Activated T-cell treated with anti-CD3 and anti-CD28 coated beads, Interleukin-2, amount 50 U/mL, for 48 hours (primary cell): ENCODE data around the gene HSFX4.
"Not testable (repeated sequence)": the region's sequence is repeated elsewhere in the genome, so short reads cannot be mapped to it uniquely, and the experiment has no call there.

ENCODE experiments used
- DNase-seq, 2 experiments: peaks; one replicate each; pipeline ENCODE4 v3.0.0-alpha.2; 2020

Gene HSFX4

GRCh38 chrX:149929400-149929799 lies at the start of gene HSFX4:
Gene HSFX4, plus strand, starts transcription at chrX:149929573. Its CDS starts 72 bp downstream, at chrX:149929645.
- DNase-seq = not testable (repeated sequence)

DNA sequence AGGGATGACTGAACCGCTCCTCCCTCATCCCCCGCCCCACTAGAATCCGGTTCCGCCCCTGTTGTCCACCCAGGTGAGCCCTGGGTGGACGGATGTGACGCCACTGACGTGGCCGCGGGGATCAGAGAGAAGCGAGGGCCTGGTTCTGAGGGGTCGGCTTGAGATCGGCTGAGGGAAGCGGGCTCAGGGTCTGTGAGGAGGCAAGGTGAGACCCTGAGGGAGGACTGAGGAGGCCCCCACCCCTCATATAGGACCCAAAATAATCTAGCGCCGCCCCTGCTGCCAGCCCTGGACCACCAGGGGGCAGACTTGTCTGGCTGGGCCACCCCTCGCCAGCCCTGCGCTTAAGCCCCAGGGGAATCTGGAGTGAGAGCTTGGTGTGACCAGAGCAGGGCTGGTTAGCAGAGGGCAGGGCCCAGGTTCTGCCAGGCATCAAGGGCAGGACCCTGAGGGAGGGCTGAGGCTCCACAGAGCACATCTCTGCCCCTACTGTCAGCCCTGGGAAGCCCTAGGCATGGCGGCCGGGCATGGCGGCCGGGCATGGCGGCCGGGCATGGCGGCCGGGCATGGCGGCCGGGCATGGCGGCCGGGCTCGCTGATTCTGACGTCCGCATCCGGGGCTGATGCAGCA lies 48.2 kb upstream of the HSFX4 start, which contains the start of gene MAGEA8:
MAGEA8 (plus strand) TSS at position 103 of the 631 bp plus-strand sequence. CDS start 3,090 bp downstream, outside the sequence.
- peak; percentile 52 to 60 for DNase-seq

DNA sequence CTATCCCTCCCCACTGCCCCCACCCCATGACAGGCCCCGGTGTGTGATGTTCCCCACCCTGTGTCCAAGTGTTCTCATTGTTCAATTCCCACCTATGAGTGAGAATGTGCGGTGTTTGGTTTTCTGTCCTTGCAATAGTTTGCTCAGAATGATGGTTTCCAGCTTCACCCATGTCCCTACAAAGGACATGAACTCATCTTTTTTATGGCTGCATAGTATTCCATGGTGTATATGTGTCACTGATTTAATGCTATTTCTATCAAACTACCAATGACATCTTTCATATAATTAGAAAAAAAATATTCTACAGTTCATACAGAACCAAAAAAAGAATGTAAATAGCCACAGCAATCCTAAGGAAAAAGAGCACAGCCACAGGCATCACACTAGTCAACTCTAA lies 38.5 kb upstream of the HSFX4 start:
- not testable (repeated sequence) for DNase-seq

DNA sequence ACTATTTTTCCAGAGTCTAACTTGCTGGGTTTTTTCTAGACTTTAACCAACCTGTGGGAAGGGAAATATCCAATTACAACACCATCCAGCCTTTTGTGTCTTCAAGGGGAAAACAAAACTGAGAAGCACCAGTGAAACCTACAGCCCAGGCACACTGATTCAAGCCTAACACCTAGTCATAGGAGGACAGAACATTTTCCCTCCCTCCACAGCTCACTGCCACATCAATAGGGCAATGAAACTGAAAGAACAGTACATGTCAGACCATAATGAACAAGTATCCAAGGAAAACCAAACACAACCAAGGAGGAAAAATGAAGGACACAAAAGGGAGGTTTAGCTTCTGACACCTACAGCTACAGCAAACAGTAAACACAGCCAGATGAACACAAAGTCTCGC lies 30.8 kb upstream of the HSFX4 start:
- DNase-seq = no peak

GRCh38 chrX:149903889-149904748 lies 25.3 kb upstream of the HSFX4 start:
- DNase-seq = no peak

DNA sequence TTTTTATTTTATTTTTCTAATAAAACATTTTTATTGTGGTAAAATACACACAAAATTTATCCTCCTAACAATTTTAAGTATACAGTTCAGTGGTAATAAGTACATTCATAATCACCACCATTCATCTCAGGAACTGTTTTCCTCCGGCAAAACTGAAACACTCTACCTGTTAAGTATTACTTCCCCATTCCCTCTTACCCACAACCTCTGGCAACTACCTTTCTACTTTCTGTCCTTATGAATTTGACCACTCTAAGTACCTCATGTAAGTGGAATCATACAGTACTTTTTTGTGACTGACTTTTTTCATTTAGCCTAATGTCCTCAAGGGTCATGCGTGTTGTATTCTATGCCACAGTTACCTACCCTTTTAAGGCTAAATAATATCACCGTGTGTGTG lies 21.1 kb upstream of the HSFX4 start:
- DNase-seq = no peak

- no peak for DNase-seq
These were observed 20.6 kb upstream of the HSFX4 start for GRCh38 chrX:149908727-149909126.

DNA sequence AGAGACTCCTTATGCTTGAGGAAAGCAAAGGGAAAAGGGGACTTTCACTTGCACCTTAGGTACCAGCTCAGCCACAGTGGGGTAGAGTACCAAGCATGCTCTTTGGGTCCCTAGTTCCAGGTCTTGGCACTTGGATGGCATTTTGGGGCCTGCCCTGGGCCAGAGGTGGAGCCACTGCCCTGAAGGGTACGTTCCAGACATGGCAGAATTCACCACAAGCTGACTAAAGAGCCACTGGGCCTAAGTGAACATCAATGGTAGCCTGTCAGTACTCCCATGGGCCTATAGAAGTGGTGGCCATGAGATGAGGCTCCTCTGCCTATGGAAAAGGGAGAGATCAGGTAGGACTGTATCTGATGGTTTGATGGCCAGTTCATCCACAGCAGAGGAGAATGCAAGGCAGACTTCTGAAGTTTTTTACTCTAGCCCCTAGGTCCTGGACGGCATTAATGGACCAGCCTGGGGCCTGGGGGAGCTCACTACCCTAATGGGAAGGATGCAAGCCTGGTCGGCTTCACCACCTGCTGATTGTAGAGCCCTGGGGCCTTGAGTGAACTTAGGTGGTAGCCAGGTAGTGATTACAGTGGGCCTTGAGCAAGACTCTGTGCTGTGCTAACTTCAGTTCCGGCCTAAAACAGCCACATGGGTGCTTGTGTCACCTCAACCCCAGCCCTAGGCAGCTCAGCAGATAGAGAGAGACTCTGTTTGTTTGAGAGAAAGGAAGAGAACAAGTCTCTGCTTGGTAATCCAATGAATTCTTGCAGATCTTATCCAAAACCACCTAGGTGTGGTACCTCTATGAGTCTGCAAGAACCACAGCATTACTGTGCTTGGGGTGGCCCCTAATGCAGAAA lies 19.8 kb upstream of the HSFX4 start:
- peak; percentile 25 to 39 for DNase-seq

DNA sequence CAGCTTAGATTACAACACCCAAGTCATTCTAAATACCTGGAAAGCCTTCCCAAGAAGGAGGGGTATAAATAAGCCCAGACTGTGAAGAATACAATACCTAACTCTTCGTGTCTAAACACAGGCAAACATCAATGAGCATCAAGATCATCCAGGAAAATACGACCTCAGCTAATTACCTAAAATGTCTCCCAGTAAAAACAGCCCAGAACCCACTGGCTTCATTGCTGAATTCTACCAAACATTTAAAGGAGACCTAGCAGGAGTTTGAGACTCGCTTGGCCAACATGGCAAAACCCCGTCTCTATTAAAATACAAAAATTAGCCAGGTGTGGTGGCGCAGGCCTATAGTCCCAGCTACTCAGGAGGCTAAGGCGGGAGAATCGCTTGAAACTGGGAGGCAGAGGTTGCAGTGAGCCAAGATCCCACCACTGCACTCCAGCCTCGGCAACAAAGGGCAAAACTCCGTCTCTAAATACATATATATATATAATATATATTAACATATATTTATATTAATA lies 19.1 kb upstream of the HSFX4 start:
- DNase-seq = no peak

- DNase-seq = peak in 1 of 2 experiments; percentile 23
These were observed 12.5 kb upstream of the HSFX4 start for GRCh38 chrX:149916745-149917392.

DNA sequence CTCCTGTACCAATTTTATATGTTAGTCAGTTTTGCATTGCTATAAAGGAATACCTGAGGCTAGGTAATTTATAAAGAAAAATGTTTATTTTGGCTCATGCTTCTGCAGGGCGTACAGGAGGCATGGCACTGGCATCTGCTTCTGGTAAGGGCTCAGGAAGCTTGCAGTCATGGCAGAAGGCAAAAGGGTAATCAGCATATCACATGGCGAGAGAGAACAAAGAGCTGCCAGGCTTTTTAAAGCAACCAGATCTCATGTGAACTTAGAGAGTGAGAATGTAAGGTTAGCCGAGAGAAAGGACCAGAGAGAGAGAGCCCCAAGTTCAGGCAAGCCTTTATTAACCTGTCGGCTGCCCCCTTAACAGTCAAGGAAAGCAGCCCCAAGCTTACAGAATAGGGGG lies 5.5 kb upstream of the HSFX4 start:
- not testable (repeated sequence) for DNase-seq

DNA sequence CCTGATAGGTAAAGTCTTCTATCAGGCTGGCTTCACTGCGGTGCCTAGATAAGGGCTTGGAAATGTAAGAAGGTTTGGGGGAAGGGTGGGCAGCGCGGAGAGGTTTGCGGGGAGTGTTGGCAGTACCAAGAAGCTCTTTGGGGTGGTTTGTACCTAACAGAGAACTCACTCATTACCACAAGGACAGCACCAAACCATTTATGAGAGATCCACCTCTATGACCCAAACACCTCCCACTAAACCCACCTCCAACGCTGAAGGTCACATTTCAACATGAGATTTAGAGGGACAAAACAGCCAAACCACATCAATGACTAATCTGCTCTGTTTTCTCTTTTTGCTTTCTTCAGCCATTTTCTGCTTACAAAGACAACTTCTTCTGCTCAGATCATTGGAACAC lies 4.9 kb upstream of the HSFX4 start:
- not testable (repeated sequence) for DNase-seq

- not testable (repeated sequence) for DNase-seq
These were observed 2.0 kb upstream of the HSFX4 start for GRCh38 chrX:149927245-149927963.

DNA sequence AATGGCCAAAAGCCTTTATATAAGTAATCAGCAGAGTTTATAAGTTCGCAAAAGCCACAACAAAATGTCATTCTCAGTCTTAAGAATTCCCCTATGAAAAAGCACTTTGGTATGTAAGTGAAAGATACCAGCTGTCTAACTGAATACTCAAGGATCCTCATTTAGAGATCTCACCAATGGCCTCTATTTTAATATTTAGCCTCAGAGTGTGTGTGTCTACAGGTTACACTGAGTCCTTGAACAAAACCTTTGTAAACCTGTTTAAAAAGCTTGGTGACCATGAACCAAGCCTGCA lies 1.5 kb upstream of the HSFX4 start:
- DNase-seq = not testable (repeated sequence)

DNA sequence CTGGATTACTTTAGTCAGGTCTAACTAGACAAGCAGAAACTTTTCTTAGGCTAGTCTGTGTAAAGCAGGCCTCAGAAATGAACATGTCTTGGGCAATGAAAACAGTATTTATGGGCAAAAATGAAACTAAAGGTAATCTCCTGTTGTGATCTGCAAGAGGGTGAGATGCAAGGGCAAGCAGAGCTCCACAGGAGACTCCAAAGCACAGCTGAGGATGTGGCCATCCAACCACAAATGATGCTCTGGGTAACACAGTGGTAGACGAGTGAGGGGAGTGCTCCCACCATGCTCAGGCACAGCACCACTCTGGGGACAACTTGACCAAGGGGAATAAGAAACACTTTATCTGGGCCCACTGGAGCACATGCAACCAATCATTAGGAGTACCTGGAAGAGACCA lies 738 bp upstream of the HSFX4 start:
- not testable (repeated sequence) for DNase-seq

DNA sequence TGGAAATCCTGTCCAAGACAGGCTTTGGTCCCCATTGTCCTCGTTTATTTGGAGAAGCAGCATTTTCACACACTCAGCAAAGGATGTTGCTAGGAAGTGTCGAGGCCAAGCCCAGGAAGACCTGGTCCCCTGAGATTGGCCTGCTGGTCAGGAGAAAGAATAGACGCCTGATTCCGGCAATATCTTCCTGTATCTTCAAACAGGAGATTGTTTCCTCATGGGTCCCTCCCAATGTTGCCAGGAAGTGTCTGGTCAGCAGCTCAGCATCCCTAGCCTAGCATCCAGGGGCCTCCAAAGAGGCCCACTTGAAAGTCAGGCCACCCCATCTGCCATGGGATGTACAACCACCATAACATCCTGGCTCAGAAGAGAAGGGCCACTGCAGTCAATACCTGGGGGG lies 2.0 kb downstream of the HSFX4 start:
- not testable (repeated sequence) for DNase-seq

- DNase-seq = not testable (repeated sequence)
These were observed 2.8 kb downstream of the HSFX4 start for GRCh38 chrX:149932150-149932549.

DNA sequence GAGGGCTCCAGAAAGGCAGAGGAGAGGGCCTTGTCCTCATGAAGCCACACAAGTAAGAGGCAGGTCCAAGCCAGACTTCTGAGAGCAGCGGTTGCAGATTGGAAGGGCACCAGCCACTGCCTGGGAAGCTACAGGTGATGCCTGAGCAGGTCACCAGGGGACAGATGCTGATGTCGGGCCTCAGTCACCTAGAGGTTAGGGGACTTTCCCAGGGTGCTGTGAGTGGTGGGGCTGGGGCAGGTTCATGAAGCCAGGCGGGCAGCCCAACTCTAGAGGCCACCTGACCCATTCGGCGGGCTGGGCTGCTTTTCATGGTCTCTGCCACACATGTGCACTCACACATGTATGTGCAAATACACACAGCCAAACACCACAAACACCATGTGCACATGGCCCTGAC lies 3.6 kb downstream of the HSFX4 start:
- not testable (repeated sequence) for DNase-seq

DNA sequence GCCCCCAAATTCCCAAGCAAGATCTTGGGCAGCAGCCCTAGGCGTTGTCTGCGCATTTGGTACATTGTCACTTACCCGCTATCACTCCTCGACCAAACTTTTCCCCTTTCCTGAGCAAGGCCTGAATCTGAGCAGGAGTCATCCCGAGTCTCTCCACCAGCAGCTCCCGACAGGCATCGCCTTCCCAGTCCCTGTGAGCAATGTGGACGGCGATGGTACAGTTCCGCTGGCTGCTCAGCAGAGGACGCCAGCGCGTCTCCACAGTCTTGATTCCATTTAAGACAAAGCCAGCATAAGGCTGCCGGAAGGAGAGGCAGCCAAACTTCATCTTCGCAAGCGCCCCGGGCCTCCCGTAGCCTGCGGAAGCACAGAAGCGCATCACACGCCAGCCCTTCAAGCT lies 4.2 kb downstream of the HSFX4 start:
- not testable (repeated sequence) for DNase-seq

- DNase-seq = not testable (repeated sequence)
These were observed 8.0 kb downstream of the HSFX4 start for GRCh38 chrX:149937328-149937727.

DNA sequence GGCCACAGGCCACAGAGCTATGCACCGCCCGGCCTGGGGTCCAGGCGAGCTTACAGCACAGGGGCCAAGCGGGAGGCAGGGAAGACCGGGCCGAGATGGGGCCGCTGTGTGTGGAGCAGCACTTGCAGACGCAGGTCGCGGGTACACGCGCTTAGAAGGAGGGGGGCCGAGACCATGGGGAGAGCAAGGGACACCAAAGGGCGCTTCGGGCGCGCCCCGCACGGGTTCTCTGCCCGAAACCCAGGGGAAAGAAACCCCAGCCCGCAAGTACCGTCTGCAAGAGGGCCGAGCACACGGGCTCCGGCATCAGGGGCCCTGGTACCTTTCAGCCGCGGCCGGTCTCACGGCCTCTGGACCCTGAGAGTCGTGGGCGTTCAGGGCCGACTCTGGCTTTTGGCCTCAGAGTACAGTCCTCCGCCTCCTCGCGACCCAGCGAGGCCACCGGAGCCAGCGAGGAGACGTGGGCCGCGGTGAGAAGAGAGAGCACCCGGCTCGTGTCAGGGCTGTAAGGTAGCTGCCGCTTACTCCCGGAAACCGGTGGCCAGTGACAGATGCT lies 8.6 kb downstream of the HSFX4 start:
- DNase-seq = peak in 1 of 2 experiments; percentile 20
